Natural killer cell (primary cell): ENCODE measurements around the gene AP5S1. TPM values are rescaled to one million over a fixed set of nuclear protein-coding genes. Genes with fewer than 3 reads are reported as not detected.
A peak's percentile ranks its signal among the peaks of the same experiment; 100 is the strongest.

Experiments used
- ATAC-seq, 3 donors: fragments of 150-1000 bp in 2 of 3; fragments of 200-7000 bp in 1 of 3; cut with Tn5 transposase; 1 replicate in 1 of 3; 2 replicates in 2 of 3; pipeline ENCODE4 v1.10.0; 2021; ENCODE audit warnings: mild to moderate bottlenecking in 2 of 3, moderate library complexity in 2 of 3
- DNase-seq, 2 donors: peaks; one replicate each; pipeline versions ENCODE4 v3.0.0 to v3.0.0-alpha.2; 2013 to 2021; ENCODE audit warnings: mixed read lengths in 1 of 2
- H3K27ac ChIP-seq: one replicate; pipeline ENCODE4 v1.5.1; 2013; ENCODE audit warnings: mild to moderate bottlenecking, low read length
- H3K27me3 ChIP-seq: one replicate; pipeline ENCODE4 v1.6.1; 2013; ENCODE audit warnings: low read length; ENCODE audit not compliant: control insufficient read depth, insufficient read depth
- H3K36me3 ChIP-seq: one replicate; pipeline ENCODE4 v1.6.1; 2013; ENCODE audit warnings: low read length; ENCODE audit not compliant: control insufficient read depth, insufficient read depth
- H3K4me1 ChIP-seq: one replicate; pipeline ENCODE4 v1.6.1; 2013; ENCODE audit warnings: low read length; ENCODE audit not compliant: control insufficient read depth, insufficient read depth
- H3K4me3 ChIP-seq: one replicate; pipeline ENCODE4 v1.5.1; 2013; ENCODE audit warnings: low read length
- H3K9me3 ChIP-seq: one replicate; pipeline ENCODE4 v1.6.1; 2013; ENCODE audit warnings: low read length; ENCODE audit not compliant: control insufficient read depth, insufficient read depth
- H3K27ac Mint-ChIP-seq, 2 donors: one replicate each; pipeline ENCODE4 v1.8.0; 2022; ENCODE audit warnings: mild to moderate bottlenecking in 2 of 2, mixed read lengths in 2 of 2, moderate library complexity in 1 of 2
- H3K27me3 Mint-ChIP-seq, 2 donors: one replicate each; pipeline ENCODE4 v1.8.0; 2022; ENCODE audit warnings: low read depth in 2 of 2, mixed read lengths in 2 of 2
- H3K36me3 Mint-ChIP-seq: one replicate; pipeline ENCODE4 v1.8.0; 2022; ENCODE audit warnings: mixed read lengths
- H3K4me1 Mint-ChIP-seq, 2 donors: one replicate each; pipeline ENCODE4 v1.8.0; 2022; ENCODE audit warnings: mixed read lengths in 2 of 2
- H3K4me3 Mint-ChIP-seq: one replicate; pipeline ENCODE4 v1.8.0; 2022; ENCODE audit warnings: mild to moderate bottlenecking, moderate library complexity, mixed read lengths
- H3K9me3 Mint-ChIP-seq, 2 donors: one replicate each; pipeline ENCODE4 v1.8.0; 2022; ENCODE audit warnings: mixed read lengths in 2 of 2
- CTCF ChIP-seq: fragments of 200-600 bp; IDR thresholded peaks from one replicate; pipeline ENCODE4 v1.8.0; 2022; ENCODE audit warnings: antibody characterized with exemption
- WGBS: methylation state at CpG from one replicate; pipeline ENCODE4 v1.1.7; 2013; ENCODE audit warnings: missing lambda C conversion rate; ENCODE audit not compliant: insufficient coverage; 5-methylcytosine and 5-hydroxymethylcytosine counted together
- intact Hi-C: fragments of 100-400 bp; cut with micrococcal nuclease; formaldehyde crosslinking; loops from one replicate; pipeline ENCODE4 v1.14.2; 2022
- total RNA-seq, 4 donors: library from RNA; stranded (reverse); fragments of 120-200 nt in 1 of 4; gene quantifications; one replicate each; pipeline versions ENCODE4 v1.2.3 to v1.2.4, GENCODE V29; 2013 to 2022

The AP5S1 gene
- total RNA-seq, 3 donors from 2014 or later (not counting 1 experiment from before 2014, with no cell fraction given) = 7.9 to 12.3 (median 12.1) TPM

GRCh38 chr20:3801846-3802245, 18.5 kb upstream of the AP5S1 start:
- no peaks in the 10 kb centered on the region for H3K27me3 ChIP-seq
- whole genome bisulfite sequencing = 98% methylated on average over 13 of the region's 13 CpGs
- Mint-ChIP-seq H3K9me3 (no peaks in the 10 kb centered on the region), H3K27ac (no peak overlapping the region), H3K4me3 (no peak overlapping the region), H3K4me1 (peaks cover 39 to 72% of the 10 kb centered on the region in 2 donors), H3K36me3 (peaks cover 19% of the 10 kb centered on the region), H3K27me3 (no peaks in the 10 kb centered on the region)
- H3K4me3 ChIP-seq = no peak overlapping the region
- no peak for TF ChIP-seq CTCF
- H3K9me3 ChIP-seq = no peaks in the 10 kb centered on the region
- peaks cover 74% of the 10 kb centered on the region for H3K36me3 ChIP-seq
- no peak overlapping the region for H3K27ac ChIP-seq
- intact Hi-C loops = no loop called here
- ATAC-seq (no peak), DNase-seq (no peak)
- peaks cover 93% of the 10 kb centered on the region for H3K4me1 ChIP-seq

GRCh38 chr20:3802524-3803239, 17.7 kb upstream of the AP5S1 start:
- H3K9me3 Mint-ChIP-seq = no peaks in the 10 kb centered on the region
- H3K4me3 Mint-ChIP-seq = peak overlapping the region; percentile 6
- DNase-seq (no peak), ATAC-seq (no peak)
- H3K4me1 ChIP-seq = peaks cover 93% of the 10 kb centered on the region
- 80% methylated on average over 9 of the region's 11 CpGs for WGBS
- no peaks in the 10 kb centered on the region for H3K27me3 ChIP-seq
- H3K4me3 ChIP-seq = no peak overlapping the region
- peak overlapping the region in 1 of 2 donors; percentile 73 for H3K27ac Mint-ChIP-seq
- no peak for TF ChIP-seq CTCF
- H3K36me3 ChIP-seq = peaks cover 73% of the 10 kb centered on the region
- H3K36me3 Mint-ChIP-seq = peaks cover 19% of the 10 kb centered on the region
- H3K9me3 ChIP-seq = no peaks in the 10 kb centered on the region
- peaks cover 38 to 72% of the 10 kb centered on the region in 2 donors for H3K4me1 Mint-ChIP-seq
- intact Hi-C loops = no loop called here
- no peaks in the 10 kb centered on the region for H3K27me3 Mint-ChIP-seq
- H3K27ac ChIP-seq = no peak overlapping the region

- Histone ChIP-seq H3K9me3 (no peaks in the 10 kb centered on the region), H3K4me1 (peaks cover 93% of the 10 kb centered on the region), H3K4me3 (no peak overlapping the region), H3K27ac (no peak overlapping the region), H3K27me3 (no peaks in the 10 kb centered on the region), H3K36me3 (peaks cover 72% of the 10 kb centered on the region)
- TF ChIP-seq CTCF = no peak
- Mint-ChIP-seq H3K36me3 (peaks cover 19% of the 10 kb centered on the region), H3K27ac (peak overlapping the region in 1 of 2 donors; percentile 73), H3K4me3 (no peak overlapping the region), H3K27me3 (no peaks in the 10 kb centered on the region), H3K9me3 (no peaks in the 10 kb centered on the region), H3K4me1 (peaks cover 32 to 68% of the 10 kb centered on the region in 2 donors)
- ATAC-seq (no peak), DNase-seq (no peak)
- intact Hi-C loops = no loop called here
- 95% methylated on average over 14 of the region's 14 CpGs for WGBS
These were observed 17.1 kb upstream of the AP5S1 start for GRCh38 chr20:3803289-3803688.

- 90% methylated on average over 6 of the region's 6 CpGs for WGBS
- no peaks in the 10 kb centered on the region for H3K27me3 ChIP-seq
- no peaks in the 10 kb centered on the region for H3K9me3 Mint-ChIP-seq
- ATAC-seq (no peak), DNase-seq (no peak)
- no peak for TF ChIP-seq CTCF
- H3K36me3 ChIP-seq = peaks cover 69% of the 10 kb centered on the region
- no peak overlapping the region for H3K4me3 ChIP-seq
- no peak overlapping the region for H3K27ac ChIP-seq
- no peaks in the 10 kb centered on the region for H3K27me3 Mint-ChIP-seq
- peak overlapping the region in 1 of 2 donors; percentile 73 for H3K27ac Mint-ChIP-seq
- H3K4me3 Mint-ChIP-seq = no peak overlapping the region
- peaks cover 19% of the 10 kb centered on the region for H3K36me3 Mint-ChIP-seq
- no peaks in the 10 kb centered on the region for H3K9me3 ChIP-seq
- peaks cover 88% of the 10 kb centered on the region for H3K4me1 ChIP-seq
- peaks cover 26 to 62% of the 10 kb centered on the region in 2 donors for H3K4me1 Mint-ChIP-seq
- intact Hi-C loops = no loop called here
These were observed 16.5 kb upstream of the AP5S1 start for GRCh38 chr20:3803854-3804253.
